Measurements from ENCODE around the gene DPP8. TPM values are rescaled to one million over a fixed set of nuclear protein-coding genes. Genes with fewer than 3 reads are reported as not detected.
"Not testable (repeated sequence)": the region's sequence is repeated elsewhere in the genome, so short reads cannot be mapped to it uniquely, and the experiment has no call there.

The DPP8 gene
- 21.1 TPM for polyA plus RNA-seq (ENCODE audit: insufficient read length)

- peak; percentile 95 for DNase-seq
These were observed at the start of gene DPP8 for GRCh38 chr15:65516997-65517865. DPP8 (minus strand) TSS chr15:65517689; CDS start chr15:65512553, 5,136 bp downstream.

- no peak for DNase-seq
These were observed 44.4 kb upstream of the DPP8 start for GRCh38 chr15:65561934-65562333.

DNA sequence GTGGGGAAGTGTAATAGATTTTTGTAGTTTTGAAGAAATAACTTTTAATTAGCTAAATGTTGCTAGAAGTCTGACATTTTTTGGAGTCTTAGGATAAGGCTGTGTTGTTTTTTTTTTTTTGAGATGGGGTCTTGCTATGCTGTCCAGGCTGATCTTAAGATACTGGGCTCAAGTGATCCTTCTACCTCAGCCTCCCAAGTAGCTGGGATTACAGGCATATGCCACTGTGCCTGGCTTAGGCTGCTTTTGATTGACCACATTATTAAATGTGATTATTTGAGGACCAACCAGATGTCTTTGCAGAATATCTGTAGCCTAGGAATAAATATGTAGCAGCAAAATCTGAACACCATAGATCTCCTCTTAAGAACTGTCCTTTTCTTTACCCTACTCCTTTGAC is 42.5 kb upstream of the DPP8 start:
- no peak for DNase-seq

- no peak for DNase-seq
These were observed 41.7 kb upstream of the DPP8 start for GRCh38 chr15:65558997-65559760.

DNA sequence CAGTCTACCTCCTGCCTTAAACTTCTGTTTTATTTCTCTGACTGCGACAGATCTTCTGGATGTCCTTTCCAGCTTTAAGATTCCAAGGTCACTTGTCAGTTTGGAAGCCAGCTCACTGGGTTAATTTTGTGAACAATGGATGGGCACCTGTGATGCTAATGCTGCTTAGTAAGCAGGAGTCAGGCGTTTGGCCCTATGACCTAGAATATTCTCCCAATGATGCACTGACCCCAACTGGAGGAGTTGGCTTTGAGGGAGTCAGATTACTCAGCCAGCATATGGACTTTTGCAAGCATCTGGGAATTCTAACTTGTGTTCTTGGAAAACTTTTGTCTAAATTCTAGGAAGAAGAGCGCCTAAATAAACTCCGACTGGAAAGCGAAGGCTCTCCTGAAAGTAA is 40.8 kb upstream of the DPP8 start:
- DNase-seq = no peak

DNA sequence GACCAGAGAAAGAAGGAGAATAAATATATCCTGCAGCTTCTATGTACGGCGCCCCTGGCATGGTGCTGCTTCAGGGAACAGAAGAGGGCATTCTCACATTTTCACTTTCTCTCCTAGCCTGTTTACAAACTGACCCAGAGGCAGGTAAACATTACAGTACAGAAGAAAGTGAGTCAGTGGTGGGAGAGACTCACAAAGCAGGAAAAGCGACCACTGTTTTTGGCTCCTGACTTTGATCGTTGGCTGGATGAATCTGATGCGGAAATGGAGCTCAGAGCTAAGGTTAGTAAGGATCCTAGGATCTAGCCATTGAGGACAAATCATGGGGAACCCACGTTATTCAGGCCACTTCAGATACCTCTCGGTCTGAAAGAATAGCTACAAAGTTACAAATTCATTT is 39.1 kb upstream of the DPP8 start:
- no peak for DNase-seq

DNA sequence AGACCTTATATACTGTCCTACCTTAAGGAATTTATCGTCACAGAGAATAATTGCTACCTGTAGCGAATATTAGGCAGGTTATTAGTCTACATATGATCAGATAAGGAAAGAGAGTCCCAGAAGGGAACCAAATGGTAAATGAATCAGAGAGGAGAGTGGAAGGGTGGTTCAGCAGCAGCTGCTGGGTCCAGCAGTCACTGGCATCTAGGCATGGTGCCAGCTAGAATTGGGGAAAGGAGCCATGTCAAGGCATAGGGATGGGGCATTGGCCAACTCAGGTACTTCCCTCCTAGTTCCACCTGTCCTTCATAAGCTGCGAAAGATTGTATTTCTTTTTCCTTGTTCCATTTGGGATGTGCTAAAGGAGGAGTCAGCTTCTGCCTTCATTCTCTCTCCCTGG is 36.2 kb upstream of the DPP8 start:
- no peak for DNase-seq

- DNase-seq = not testable (repeated sequence)
These were observed 35.4 kb upstream of the DPP8 start for GRCh38 chr15:65552851-65553250.

DNA sequence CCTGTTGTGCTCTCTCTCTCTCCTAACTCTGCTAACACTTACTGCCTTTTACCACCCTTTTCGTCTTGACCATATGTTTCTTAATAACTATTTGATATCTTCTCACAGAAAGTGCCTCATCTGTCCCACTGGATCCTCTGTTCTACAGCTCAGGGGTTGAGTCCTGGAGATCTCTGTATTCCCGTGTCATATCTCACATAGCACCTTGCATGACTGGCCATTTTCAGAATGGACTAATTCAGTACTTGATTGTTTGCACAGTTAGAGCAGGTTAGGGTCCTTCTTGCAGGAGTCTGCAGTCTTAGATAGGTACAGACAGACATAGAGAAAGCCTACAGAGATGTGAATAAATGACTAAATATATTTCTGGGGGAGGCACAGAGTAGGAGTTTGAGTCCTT is 33.7 kb upstream of the DPP8 start:
- no peak for DNase-seq

DNA sequence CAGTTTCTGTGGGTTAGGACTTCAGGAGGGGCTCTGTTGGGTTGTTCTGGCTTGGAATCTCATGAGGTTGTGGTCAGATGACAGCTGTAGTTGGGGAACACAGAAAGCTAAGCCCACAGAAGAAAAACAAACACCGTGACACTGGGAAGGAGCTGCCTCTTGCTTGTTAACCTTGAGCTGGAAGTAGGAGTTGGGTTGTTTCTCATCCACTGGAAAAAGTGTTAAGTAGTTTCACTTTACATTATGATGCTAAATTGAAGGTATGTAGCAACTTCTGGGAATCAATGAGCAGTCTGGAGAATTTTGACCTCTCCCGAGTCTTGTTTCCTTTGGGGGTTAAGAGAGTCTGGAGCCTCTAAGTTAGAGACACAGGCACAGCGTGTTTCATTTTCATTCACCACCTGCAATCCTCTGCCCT is 33.2 kb upstream of the DPP8 start:
- DNase-seq = no peak

GRCh38 chr15:65549288-65549687 is 31.8 kb upstream of the DPP8 start:
- not testable (repeated sequence) for DNase-seq

- no peak for DNase-seq
These were observed 30.4 kb upstream of the DPP8 start for GRCh38 chr15:65547841-65548240.

GRCh38 chr15:65541231-65541820 is 23.8 kb upstream of the DPP8 start:
- no peak for DNase-seq

DNA sequence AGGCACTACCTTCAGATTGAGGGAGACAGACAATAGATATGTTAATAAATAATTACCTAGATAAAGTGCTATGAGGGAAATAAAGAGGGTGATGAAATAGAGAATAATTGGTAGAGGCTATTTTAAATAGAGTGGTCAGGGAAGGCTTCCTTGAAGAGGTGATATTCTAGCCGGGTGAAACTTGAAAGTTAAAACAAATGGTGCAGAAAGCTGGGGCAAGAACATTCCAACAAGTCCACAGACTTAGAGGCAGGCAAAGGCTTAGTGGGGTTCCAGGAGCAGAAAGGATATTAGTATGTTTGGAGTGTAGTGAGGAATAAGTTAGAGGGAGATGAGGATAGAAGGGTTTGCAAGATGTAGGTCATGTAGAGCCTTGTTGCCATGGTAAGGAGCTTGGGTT is 22.8 kb upstream of the DPP8 start:
- DNase-seq = no peak

DNA sequence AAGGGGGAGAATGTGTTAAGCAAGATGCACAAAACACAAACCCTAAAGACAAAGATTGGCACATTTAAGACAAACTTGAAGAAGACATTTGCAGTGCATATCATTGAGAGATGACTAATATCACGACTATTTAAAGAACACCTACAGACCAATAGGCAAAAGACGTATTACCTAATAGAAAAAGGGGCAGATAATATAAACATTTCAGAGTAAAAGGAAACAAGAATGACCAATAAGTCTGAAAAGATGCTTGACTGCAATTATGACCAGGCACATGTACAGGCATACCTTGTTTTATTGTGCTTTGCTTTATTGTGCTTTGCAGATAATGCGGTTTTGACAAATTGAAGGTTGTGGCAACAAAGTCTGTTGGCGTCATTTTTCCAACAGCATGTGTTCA is 17.7 kb upstream of the DPP8 start:
- DNase-seq = no peak

- no peak for DNase-seq
These were observed 15.7 kb upstream of the DPP8 start for GRCh38 chr15:65533057-65533756.

DNA sequence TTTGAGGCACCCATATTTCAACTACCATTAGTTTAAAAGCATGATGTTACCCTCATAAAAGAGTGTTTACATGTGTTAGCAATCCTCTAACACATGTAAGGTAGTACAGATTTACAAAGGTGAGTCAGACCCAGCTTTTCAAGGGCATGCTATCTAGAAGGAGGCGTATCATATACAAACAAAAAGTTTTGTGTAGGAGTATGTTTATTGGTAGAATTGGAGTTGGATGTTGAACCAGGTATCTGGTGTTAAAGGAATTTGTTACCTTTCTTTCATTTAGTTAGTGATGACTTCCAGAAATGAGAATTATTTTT is 15.2 kb upstream of the DPP8 start:
- no peak for DNase-seq

GRCh38 chr15:65530318-65531111 is 13.0 kb upstream of the DPP8 start, which contains the start of gene HACD3:
HACD3 (plus strand) TSS chr15:65530463; CDS start chr15:65530632, 169 bp downstream.
- DNase-seq = peak; percentile 85

- no peak for DNase-seq
These were observed 12.4 kb upstream of the DPP8 start for GRCh38 chr15:65529762-65530317.

- DNase-seq = no peak
These were observed 11.1 kb upstream of the DPP8 start for GRCh38 chr15:65528461-65529060.

DNA sequence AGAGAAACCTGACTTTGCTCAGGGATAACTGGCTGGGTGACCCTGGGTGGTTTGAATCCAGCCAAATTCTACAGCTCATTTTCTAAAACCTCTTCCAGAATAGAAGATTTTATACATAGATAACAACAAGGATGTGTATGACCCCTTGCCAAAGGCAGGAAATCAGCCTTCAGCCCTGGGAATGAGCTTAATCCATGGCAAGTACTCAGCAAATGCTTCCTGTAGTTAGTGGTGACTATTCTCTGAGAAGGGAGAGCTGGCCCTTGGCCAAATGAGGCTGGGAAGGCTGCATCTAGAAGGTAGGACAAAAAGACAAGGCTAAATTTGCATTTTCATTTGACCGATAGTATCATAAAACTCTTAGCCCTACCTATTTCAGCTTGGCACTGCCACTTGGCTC is 8.1 kb upstream of the DPP8 start:
- DNase-seq = no peak

Measured in hindlimb muscle (tissue), 1 donor.